SW480 (cell line): ENCODE results near the gene VIPR1.
"Not testable (repeated sequence)": the region's sequence is repeated elsewhere in the genome, so short reads cannot be mapped to it uniquely, and the experiment has no call there.

Experiments
- DNase-seq: peaks from one replicate; pipeline ENCODE4 v3.0.0-alpha.2; 2016; ENCODE audit warnings: low spot score

VIPR1 gene

GRCh38 chr3:42578054-42578453 lies 75.6 kb downstream of the VIPR1 start:
- DNase-seq = no peak

DNA sequence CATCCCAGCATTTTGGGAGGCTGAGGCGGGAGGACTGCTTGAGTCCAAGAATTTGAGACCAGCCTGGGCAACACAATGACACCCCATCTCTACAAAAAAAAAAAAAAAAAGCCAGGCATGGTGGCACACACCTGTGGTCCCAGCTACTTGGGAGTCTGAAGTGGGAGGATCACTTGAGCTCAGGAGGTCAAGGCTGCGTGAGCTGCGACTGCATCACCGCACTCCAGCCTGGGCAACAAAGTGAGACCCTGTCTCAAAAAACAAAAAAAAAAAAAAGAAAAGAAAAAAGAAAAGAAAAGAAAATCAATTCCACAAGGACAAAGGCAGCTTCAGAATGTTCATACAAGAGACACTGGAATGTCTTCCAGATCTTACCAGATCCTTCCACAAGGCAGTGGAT lies 76.9 kb downstream of the VIPR1 start:
- not testable (repeated sequence) for DNase-seq

DNA sequence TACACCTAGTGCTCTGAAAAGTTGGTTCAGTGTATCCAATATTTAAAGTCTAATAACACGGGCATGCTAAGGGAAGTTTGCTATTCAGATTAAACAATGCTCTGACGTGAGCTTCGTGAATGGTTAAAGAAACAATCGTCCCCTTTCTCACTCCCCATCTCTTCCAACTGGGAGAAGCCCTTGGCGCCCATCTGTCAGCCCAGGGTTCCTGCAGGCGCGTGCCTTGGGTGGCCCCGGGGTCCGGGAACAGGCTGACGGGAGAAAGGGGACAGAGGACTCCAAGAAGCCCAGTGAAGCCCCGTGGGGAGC lies 78.9 kb downstream of the VIPR1 start:
- DNase-seq = no peak

- peak; percentile 94 for DNase-seq
Observed at GRCh38 chr3:42581709-42582473, 79.4 kb downstream of the VIPR1 start, which contains the start of gene SEC22C. TSS of gene SEC22C (minus strand) at chr3:42581967. CDS start at chr3:42569046, 12,921 bp downstream.

DNA sequence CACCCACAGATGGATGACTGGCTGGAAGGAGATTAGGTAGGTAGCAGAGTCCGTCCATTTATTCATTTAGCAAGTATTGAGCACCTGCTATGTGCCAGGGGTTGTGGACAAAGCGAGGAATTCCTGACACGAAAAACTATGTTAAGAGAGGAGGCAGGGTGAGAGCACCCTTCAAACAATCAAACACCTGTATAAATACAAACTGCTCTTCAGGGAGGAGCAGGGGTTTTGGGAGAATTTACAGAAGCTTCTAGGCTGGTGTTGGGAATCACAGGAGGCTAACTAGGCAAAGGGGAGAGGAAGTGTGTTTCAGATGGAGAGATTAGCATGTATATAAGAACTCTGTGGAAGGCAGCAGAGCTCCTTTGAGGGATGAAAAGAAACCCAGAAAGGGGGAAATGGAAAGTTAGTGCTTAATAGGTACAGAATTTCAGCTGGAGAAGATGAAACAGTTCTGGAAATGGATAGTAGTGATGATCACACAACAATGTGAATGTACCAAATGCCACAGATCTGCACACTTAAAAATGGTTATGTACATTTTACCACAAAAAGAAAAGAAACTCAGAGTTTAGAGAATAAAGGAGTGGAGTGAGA lies 80.1 kb downstream of the VIPR1 start:
- no peak for DNase-seq
